HG03196 (cell line): ENCODE measurements around the gene PTP4A1.
"Not testable (repeated sequence)": the region's sequence is repeated elsewhere in the genome, so short reads cannot be mapped to it uniquely, and the experiment has no call there.

Source experiments
- ATAC-seq: cut with Tn5 transposase; IDR thresholded peaks from one replicate; pipeline ENCODE4 v1.9.1; 2021; ENCODE audit not compliant: unreplicated experiment

Gene PTP4A1

DNA sequence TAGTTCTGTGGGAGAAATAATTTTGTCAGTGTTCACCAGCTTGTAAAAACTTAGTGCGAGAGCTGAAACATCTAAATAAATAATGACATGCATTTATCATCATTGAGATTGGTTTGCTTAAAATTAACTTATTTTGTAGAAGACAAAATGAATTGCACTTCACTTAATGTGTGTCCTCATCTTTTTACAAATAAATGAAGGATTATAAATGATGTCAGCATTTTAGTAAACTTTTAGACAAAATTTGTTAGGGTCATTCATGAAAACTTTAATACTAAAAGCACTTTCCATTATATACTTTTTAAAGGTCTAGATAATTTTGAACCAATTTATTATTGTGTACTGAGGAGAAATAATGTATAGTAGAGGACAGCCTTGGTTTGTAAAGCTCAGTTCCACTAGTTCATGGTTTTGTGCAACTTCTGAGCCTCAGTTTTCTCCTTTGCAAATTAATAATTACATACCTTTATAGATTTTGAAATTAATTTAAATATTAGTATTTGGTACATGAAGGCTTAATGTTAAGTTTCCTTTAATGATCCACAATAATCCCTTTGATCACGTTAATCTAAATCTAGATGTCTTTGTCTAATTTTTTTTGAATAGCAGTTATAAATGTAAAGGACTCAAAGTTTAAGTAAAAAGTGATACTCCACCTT is 9.2 kb downstream of the PTP4A1 start:
- no peak for ATAC-seq

DNA sequence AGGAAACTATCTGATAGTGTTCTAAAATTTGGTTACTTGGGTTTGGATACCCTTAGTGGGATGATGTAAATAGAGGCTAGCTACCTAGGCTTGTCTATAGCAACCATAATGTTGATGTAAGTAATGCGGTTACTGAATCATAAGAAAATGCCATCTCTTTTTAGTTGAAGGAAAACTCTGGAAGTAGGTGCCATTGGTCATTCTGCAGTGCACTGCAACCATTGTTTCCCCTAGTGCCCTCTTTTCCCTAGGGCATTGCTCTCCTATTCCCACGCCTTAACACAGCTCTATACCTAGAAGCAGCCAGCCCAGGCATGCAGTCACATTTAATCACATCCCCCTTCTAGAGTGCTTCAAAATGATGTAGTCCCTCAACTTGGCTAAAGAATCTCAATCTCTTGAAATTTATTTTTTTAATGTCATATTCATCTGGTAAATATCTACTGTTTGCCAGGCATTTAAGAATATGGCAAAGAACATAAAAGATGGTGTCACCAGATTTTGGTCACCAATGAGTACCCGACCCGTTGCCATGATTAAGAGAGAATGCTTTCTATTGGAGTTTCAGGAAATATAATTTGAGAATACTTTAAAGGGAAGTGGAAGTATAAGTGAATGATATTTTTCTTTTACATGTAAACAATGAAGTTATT is 10.4 kb downstream of the PTP4A1 start:
- ATAC-seq = no peak

DNA sequence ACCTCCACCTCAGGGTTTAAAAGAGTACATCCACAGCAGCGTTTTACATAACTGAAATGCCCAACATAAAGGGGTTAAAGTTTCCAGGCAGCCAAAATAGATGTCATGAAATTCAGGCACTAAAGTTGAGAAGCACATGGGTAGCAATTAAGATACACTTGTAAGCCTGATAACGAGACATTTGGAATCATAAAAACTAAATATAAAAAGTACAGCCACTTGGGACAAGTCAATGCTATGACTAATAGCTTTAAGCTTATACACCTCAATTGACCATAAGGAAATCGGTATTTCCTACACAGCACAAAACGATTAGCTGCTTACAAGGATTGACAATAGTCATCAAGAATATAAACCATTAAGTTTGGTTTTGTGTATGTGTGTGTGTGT is 11.8 kb downstream of the PTP4A1 start:
- no peak for ATAC-seq

DNA sequence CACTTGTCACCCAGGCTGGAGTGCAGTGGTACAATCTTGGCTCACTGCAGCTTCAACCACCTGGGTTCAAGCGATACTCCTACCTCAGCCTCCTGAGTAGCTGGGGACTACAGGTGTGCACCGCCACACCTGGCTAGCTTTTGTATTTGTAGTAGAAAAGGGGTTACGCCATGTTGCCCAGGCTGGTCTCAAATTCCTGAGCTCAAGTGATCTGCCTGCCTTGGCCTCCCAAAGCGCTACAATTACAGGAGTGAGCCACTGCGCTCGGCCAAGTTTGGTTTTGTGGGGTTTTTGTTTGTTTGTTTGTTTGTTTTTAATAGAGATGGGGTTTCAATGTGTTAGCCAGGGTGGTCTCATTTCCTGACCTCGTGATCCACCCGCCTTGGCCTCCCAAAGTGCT is 12.3 kb downstream of the PTP4A1 start:
- ATAC-seq = no peak

DNA sequence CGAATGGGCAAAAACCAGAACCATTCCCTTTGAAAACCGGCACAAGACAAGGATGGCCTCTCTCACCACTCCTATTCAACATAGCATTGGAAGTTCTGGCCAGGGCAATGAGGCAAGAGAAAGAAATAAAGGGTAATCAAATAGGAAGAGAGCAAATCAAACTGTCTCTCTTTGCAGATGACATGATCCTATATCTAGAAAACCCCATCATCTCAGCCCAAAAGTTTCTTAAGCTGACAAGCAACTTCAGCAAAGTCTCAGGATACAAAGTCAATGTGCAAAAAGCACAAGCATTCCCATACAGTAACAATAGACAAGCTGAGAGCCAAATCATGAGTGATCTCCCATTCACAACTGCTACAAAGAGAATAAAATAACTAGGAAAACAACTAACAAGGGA is 13.4 kb downstream of the PTP4A1 start:
- not testable (repeated sequence) for ATAC-seq

DNA sequence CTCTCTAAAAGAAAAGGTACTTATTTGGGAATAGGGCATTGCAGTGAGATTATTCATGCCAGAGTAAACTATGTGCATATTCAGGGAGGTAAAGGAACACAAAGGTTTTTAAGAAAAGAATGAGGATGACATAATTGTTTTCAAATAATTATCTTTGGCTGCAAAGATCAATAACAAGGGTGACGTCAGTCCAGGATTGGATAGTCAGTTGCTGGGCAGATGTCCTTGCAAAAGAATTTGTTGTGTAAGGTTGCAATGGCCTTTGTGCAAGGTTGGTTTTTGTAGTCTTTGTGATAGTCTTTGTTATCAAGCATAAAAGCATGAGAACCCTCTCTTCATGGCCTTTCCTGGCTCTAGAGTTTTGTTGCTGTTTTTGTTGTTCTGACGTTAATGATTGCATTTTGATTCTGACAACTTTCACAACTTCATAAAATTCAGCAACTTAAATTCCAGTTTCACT is 17.7 kb downstream of the PTP4A1 start:
- no peak for ATAC-seq

DNA sequence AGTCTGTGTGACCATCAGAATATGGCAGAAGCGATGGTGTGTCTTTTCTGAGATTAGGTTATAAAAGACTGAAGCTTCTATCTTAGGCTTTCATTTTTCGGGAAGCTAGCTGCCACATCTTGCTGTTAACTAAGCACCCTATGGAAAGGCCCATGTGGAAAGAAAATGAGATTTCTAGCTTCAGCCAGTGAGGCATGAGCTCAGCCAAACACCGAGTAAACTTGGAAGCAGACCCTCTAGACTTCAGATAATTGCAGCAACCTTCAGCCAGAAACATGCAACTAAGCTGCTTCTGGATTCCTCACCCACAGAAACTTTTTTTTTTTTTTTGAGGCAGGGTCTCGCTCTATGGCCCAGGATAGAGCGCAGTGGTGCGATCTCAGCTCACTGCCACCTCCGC is 20.6 kb downstream of the PTP4A1 start:
- no peak for ATAC-seq

DNA sequence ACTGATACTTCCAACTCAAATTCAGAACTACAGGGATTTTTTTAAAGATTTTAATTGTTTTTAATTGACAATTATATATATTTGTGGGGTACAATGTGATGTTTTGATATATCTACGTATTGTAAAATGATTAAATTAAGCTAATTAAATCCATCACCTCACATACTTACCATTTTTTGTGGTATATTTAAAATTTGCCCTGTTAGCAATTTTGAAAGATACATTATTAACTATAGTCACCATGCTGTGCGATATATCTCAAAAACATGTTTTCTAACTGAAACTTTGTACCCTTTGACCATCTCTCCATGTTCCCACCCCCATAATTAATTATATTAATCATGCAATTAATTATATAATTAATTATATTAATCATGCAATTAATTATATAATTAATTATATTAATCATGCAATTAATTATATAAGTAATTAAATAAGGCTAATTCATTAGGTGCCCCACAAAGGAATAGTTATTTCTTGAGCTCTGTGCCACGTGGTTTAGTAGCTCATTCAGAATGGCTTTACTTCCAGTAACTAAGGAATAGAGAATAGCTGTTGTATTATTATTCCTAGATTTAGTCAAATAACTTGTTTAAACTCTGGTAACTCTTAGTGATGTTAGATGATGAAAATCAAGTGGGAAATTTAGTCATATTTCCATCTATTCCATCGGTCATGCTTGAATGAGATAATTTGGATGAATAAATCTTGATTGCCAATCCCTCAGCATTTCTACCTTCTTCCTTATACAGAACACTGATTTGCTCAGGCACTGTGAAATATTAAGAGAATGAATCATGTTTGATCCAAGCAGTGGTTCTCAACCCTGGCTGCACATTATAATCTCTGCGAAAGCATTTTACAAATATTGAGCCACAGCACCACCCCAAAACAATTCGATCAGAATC is 25.1 kb downstream of the PTP4A1 start:
- no peak for ATAC-seq

DNA sequence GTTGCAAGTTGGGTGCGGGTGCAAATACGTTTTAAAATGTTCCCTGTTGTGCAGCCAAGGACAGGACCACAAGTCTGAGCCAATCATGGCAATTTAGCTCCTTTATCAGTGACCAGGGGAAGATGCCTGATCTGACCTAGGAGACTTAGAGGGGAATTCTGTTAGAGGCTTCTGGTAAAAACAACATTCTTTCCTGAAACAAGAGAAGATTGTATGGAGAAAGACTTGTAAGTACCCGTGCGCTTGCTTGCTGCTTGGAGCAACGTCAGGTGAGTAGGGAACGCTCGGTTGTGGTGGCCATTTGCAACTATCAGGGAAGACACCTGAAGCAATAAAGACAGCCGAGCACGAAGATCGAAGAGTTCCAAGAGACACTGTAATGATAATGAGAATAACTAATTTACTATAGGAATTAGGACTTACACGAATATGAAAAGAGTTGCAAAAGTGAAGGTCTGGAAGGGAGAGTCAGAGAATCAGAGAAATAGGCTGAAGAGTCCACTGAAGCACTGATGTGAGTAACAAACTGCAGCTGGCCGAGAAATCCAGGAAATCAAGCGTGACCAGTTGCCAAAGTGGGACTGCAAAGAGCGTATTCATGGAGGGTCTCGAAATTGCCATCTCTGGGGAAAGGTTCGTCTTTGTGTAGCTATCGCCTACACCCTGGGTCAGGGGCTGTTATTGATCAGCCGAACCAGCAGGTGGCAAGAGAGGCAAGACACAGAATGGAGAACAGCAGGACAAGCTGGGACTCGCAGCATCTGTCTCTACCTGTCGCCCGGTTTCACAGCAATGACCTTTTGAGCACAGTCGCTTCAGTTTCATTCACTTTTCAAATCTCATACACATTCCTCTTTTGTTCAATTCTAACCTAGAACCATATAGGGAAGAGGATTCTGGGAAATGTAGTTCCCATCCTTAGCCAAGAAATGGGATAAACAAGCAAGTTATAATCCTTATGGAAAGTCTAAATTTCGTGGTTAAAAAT is 26.1 kb downstream of the PTP4A1 start:
- peak; percentile 100 for ATAC-seq

DNA sequence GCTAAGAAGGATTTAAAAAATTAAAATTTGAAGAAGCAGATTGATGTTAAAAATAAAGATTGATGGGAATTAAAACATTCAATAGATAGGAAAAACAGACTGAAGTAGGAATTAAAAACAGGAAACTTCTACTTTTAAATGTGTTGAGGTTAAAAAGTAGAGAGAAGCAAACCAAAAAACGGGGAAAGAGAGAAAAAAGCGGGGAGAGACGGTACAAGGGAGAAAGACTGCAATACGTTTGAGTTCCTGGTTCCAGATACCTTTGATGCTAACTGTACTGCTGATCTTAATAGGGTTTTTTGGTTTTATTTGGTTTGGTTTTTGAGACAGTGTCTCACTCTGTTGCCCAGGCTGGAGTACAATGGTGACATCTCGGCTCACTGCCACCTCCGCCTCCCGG is 27.0 kb downstream of the PTP4A1 start:
- no peak for ATAC-seq

DNA sequence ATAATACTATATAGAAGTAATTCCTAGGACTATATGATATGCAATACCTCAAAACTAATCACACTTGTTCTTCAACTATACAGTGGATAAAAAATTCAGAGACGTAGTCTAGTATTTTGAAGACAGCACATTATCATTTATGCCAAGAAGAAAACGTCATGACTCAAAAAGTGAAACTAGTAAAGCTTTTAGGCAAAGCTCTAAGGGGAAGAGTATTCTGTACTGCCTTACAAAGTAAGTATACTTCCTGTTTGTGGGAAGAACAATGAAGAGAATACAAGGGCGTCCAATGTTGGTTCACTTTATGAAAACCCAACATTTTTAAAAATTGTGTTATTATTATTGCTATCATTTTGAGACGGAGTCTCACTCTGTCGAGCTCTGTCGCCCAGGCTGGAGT is 27.9 kb downstream of the PTP4A1 start:
- ATAC-seq = no peak

DNA sequence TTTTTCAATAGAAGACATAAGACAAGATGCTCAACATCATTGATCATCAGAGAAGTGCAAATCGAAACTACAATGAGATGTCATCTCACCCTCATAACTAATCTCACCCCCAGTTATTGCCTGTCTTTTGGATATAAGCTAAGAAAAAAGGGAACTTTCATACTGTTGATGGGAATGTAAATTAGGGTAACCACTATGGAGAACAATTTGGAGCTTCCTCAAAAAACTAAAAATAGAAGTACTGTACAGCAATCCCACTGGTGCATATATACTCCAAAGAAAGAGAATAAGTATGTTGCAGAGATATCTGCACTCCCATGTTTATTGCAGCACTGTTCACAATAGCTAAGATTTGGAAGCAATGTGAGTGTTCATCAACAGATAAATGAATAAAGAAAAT is 37.0 kb downstream of the PTP4A1 start:
- ATAC-seq = no peak

DNA sequence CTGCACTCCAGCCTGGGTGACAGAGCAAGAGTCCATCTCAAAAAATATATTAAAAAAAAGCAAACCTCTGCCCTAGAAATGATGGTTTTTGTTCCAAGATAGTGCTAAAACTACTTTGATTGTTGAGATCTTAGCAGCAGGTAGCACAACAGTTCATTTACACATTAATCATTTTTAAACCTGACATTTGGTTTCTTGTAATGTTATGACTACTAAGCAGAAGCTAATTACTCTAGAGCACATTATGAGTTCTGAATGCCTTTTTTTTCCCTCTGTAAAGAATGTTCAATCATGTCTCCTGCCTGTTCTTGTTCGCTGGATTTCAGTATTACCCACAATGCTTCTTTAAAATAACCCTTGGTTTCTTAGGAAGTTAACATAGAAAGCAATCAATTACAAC is 38.7 kb downstream of the PTP4A1 start:
- ATAC-seq = no peak

DNA sequence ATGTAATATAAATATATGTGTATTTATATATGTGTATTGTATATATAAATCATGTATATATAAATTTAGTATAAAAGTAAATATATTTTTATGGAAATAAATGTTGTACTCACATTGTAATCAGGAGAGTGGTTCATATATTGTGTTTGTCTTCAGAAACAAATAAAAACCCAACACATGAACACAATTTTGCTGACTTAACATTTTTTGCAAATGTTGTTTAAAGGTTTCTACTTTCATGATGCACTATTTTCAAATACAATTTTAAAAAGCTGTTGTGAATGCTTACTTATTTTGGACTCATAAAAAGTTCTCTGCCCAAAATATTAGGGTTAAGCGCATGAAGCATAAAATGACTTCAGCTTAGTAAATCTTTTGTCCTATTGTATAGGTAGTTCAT is 39.3 kb downstream of the PTP4A1 start:
- no peak for ATAC-seq

DNA sequence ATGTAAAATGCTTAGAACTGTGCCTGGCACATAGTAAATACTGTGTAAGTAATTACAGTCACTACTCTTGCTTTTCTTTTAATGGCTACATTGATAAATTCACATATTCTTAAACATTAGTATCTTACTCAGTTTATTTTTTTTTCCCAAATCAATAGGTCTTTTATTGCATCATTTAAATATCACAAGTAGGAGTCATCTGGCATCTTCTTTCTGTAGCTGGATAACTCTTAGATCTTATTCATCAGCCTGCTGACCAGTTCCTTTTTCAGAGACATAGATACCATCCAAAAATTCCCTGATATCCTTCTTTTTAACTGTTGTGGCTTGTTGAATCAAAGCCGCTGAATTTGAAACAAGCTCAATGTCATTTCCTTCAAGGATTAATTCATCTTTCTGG is 43.3 kb downstream of the PTP4A1 start:
- ATAC-seq = no peak
